PFSK-1 (cell line): ENCODE results near the gene AANAT.

Experiments used
- FOXP2 ChIP-seq: optimal IDR thresholded peaks from 2 replicates; pipeline ENCODE3; 2011; ENCODE audit warnings: borderline replicate concordance, control low read depth, inconsistent platforms; ENCODE audit not compliant: insufficient read depth; ENCODE audit errors: extremely low read length, extremely low read depth
- POLR2AphosphoS5 ChIP-seq: IDR thresholded peaks from 2 replicates; pipeline ENCODE4 v1.6.1; 2012; ENCODE audit warnings: low read depth, mild to moderate bottlenecking, control low read depth, low read length, moderate library complexity
- REST ChIP-seq, 2 experiments: IDR thresholded peaks; 2 replicates each; pipeline versions ENCODE4 v1.6.1 to v1.8.0; 2011 to 2012; ENCODE audit warnings: low read depth in 2 of 2, low read length in 2 of 2, control low read depth in 1 of 2, inconsistent platforms in 1 of 2, mild to moderate bottlenecking in 1 of 2, moderate library complexity in 1 of 2; ENCODE audit not compliant: insufficient read depth in 1 of 2
- SIN3A ChIP-seq: IDR thresholded peaks from 2 replicates; pipeline ENCODE4 v1.6.1; 2012; ENCODE audit warnings: mild to moderate bottlenecking, low read length, moderate library complexity, borderline replicate concordance; ENCODE audit not compliant: insufficient read depth
- TAF1 ChIP-seq: IDR thresholded peaks from 2 replicates; pipeline ENCODE4 v1.6.1; 2012; ENCODE audit warnings: low read length, control low read depth, borderline replicate concordance; ENCODE audit not compliant: insufficient read depth

GRCh38 chr17:76471498-76472257, 4.3 kb downstream of the AANAT start:
- TF ChIP-seq POLR2AphosphoS5 (no peak), TAF1 (no peak), REST (IDR thresholded peaks at IDR 0.05; ENCODE audit: insufficient read depth in 1 of 2, low read depth in 2 of 2, low read length in 2 of 2) (no peak), SIN3A (no peak), FOXP2 (no peak)
